ENCODE results near the gene CAPN14. TPM values are rescaled to one million over a fixed set of nuclear protein-coding genes. Genes with fewer than 3 reads are reported as not detected.
A peak's percentile ranks its signal among the peaks of the same experiment; 100 is the strongest.

CAPN14 gene
- total and polyA plus RNA-seq, 7 experiments from 2014 or later = 0.16 to 0.92 (median 0.59) TPM

DNA sequence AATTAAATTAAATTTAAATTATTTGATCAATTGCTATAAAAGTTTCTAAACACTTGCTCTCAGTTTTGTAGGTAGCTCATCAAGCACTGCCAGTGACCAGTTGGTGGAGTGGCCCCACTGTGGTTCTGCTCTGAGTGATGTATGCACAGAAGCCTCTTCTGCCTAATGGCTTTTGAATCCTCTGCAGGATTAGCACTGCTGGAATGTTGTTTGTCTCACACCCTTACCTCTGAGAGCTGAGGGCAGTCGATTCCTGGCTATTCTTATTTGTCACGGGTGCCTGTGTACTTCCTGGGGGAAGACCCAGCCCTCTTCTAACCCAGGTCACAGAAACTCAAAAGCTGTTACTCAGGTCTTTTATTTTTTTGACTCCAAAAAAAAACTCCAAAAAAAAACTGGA lies 9.5 kb downstream of the CAPN14 start:
- H3K4me1 ChIP-seq (ENCODE audit: control insufficient read depth in 2 of 2, insufficient read depth in 2 of 2, low read length in 2 of 2) = no peaks in the 10 kb centered on the region
- no peaks in the 10 kb centered on the region for H3K27me3 Mint-ChIP-seq
- no peaks in the 10 kb centered on the region for H3K9me3 ChIP-seq (ENCODE audit: control insufficient read depth in 2 of 3, low read length in 3 of 3)
- POLR2A ChIA-PET = interaction anchor here (0.7 kb wide), 1 partner anchor 44 kb away, joined by 6 read pairs; no protein-coding TSS in a partner anchor
- no peak overlapping the region for H3K4me3 Mint-ChIP-seq
- H3K27ac ChIP-seq (ENCODE audit: low read depth, low read length) = no peak overlapping the region
- H3K4me1 Mint-ChIP-seq = no peaks in the 10 kb centered on the region
- H3K36me3 ChIP-seq (ENCODE audit: control insufficient read depth in 2 of 3, insufficient read depth in 3 of 3, low read length in 3 of 3) = no peaks in the 10 kb centered on the region
- H3K9me3 Mint-ChIP-seq = no peaks in the 10 kb centered on the region
- H3K27me3 ChIP-seq (ENCODE audit: control insufficient read depth in 2 of 2, insufficient read depth in 2 of 2, low read length in 2 of 2) = no peaks in the 10 kb centered on the region
- CTCF ChIA-PET = no interaction called here
- H3K36me3 Mint-ChIP-seq = peaks cover 0 to 3% (median 0%) of the 10 kb centered on the region in 5 donors
- intact Hi-C loops (cut with micrococcal nuclease) = no loop called here
- DNase-seq (no peak), ATAC-seq (no peak)
- H3K27ac Mint-ChIP-seq = no peak overlapping the region
- no peak overlapping the region for H3K4me3 ChIP-seq (ENCODE audit: low read length)

DNA sequence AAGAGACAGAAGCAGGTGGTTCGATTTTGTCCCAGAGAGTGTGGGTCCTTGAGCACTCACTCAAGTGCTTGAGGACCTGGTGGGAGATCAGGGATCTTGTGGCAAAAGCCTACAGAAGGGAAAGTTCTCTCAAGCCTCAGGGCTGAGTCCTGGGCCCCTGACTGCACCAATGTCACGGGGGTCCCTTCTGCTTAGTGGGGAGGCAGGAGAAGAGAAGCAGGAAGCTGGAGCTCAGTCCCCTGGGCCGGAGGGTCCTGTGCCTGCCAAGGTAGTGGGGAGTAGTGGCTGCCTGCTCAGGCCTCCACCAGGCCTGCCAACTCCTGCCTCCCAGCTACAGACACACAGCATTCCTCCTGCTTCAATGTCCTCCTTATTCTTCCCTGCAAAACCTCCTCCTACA lies 11.7 kb downstream of the CAPN14 start:
- ChIA-PET CTCF (interaction anchor here (0.9 kb wide), 1 partner anchor 12 kb away, joined by 3 read pairs; no protein-coding TSS in a partner anchor), POLR2A (no interaction called here)
- Histone ChIP-seq H3K4me1 (ENCODE audit: control insufficient read depth in 2 of 2, insufficient read depth in 2 of 2, low read length in 2 of 2) (no peaks in the 10 kb centered on the region), H3K36me3 (ENCODE audit: control insufficient read depth in 2 of 3, insufficient read depth in 3 of 3, low read length in 3 of 3) (no peaks in the 10 kb centered on the region), H3K27me3 (ENCODE audit: control insufficient read depth in 2 of 2, insufficient read depth in 2 of 2, low read length in 2 of 2) (no peaks in the 10 kb centered on the region), H3K27ac (ENCODE audit: low read depth, low read length) (no peak overlapping the region), H3K4me3 (ENCODE audit: low read length) (no peak overlapping the region), H3K9me3 (ENCODE audit: control insufficient read depth in 2 of 3, low read length in 3 of 3) (no peaks in the 10 kb centered on the region)
- H3K27me3 Mint-ChIP-seq = no peaks in the 10 kb centered on the region
- ATAC-seq = no peak
- H3K4me3 Mint-ChIP-seq = no peak overlapping the region
- peak overlapping the region in 1 of 9 donors; percentile 23 for H3K27ac Mint-ChIP-seq
- H3K4me1 Mint-ChIP-seq = no peaks in the 10 kb centered on the region
- H3K36me3 Mint-ChIP-seq = peaks cover 0 to 6% (median 0%) of the 10 kb centered on the region in 5 donors
- H3K9me3 Mint-ChIP-seq = no peaks in the 10 kb centered on the region
- intact Hi-C loops (cut with micrococcal nuclease) = no loop called here
- no peak for DNase-seq

DNA sequence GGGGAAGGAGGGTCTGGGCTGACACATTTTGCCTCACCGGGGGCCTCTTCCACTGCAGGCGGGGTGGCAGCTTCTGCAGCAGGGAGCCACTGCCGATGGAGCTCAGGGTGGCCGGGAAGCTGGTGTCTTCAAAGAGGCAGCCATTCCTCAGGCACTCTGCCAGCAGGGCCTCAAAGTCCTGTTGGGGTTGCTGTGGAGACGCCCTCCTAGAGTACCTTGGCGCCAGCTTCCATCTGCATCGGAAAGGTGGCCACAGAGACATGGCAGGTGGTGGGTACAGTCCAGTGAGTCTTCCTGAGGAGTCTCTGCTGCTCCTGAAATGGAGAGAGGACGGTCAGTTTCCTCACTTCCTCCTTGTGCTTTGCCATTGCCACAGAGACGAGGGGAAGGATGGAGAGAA lies 12.1 kb downstream of the CAPN14 start:
- H3K27ac Mint-ChIP-seq = peak overlapping the region in 1 of 9 donors; percentile 23
- ChIA-PET CTCF (interaction anchor here (0.9 kb wide), 1 partner anchor 11 kb away, joined by 3 read pairs; no protein-coding TSS in a partner anchor), POLR2A (no interaction called here)
- no peaks in the 10 kb centered on the region for H3K36me3 ChIP-seq (ENCODE audit: control insufficient read depth in 2 of 3, insufficient read depth in 3 of 3, low read length in 3 of 3)
- peaks cover 0 to 6% (median 0%) of the 10 kb centered on the region in 5 donors for H3K36me3 Mint-ChIP-seq
- DNase-seq (no peak), ATAC-seq (no peak)
- no peaks in the 10 kb centered on the region for H3K4me1 ChIP-seq (ENCODE audit: control insufficient read depth in 2 of 2, insufficient read depth in 2 of 2, low read length in 2 of 2)
- H3K9me3 ChIP-seq (ENCODE audit: control insufficient read depth in 2 of 3, low read length in 3 of 3) = no peaks in the 10 kb centered on the region
- no peaks in the 10 kb centered on the region for H3K4me1 Mint-ChIP-seq
- intact Hi-C loops (cut with micrococcal nuclease) = no loop called here
- no peaks in the 10 kb centered on the region for H3K27me3 ChIP-seq (ENCODE audit: control insufficient read depth in 2 of 2, insufficient read depth in 2 of 2, low read length in 2 of 2)
- no peak overlapping the region for H3K4me3 ChIP-seq (ENCODE audit: low read length)
- H3K27ac ChIP-seq (ENCODE audit: low read depth, low read length) = no peak overlapping the region
- no peak overlapping the region for H3K4me3 Mint-ChIP-seq
- H3K27me3 Mint-ChIP-seq = no peaks in the 10 kb centered on the region
- H3K9me3 Mint-ChIP-seq = no peaks in the 10 kb centered on the region

DNA sequence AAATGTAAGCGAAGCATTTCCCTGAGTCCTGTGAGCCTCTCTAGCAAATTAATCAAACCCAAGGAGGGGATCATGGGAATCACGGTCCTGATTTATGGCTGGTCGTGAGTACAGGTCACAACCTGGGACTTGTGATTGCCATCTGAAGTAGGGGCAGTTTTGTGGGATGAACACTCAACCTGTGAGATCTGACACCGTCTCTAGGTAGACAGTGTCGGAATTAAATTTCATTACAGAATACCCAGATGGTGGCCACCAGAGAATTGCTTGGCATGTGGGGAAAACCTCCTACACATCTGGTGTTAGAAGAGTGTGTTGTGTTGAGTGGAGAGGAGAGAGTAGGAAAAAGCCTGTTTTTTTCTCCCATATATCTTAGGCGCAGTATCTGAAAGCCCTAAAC lies 12.5 kb downstream of the CAPN14 start:
- H3K27me3 ChIP-seq (ENCODE audit: control insufficient read depth in 2 of 2, insufficient read depth in 2 of 2, low read length in 2 of 2) = no peaks in the 10 kb centered on the region
- DNase-seq = no peak
- no peaks in the 10 kb centered on the region for H3K4me1 ChIP-seq (ENCODE audit: control insufficient read depth in 2 of 2, insufficient read depth in 2 of 2, low read length in 2 of 2)
- POLR2A ChIA-PET = no interaction called here
- no peak for ATAC-seq
- Mint-ChIP-seq H3K9me3 (no peaks in the 10 kb centered on the region), H3K27me3 (no peaks in the 10 kb centered on the region), H3K4me3 (no peak overlapping the region), H3K36me3 (peaks cover 0 to 6% (median 0%) of the 10 kb centered on the region in 5 donors), H3K27ac (no peak overlapping the region), H3K4me1 (no peaks in the 10 kb centered on the region)
- H3K36me3 ChIP-seq (ENCODE audit: control insufficient read depth in 2 of 3, insufficient read depth in 3 of 3, low read length in 3 of 3) = no peaks in the 10 kb centered on the region
- CTCF ChIA-PET = no interaction called here
- H3K4me3 ChIP-seq (ENCODE audit: low read length) = no peak overlapping the region
- intact Hi-C loops (cut with micrococcal nuclease) = no loop called here
- H3K9me3 ChIP-seq (ENCODE audit: control insufficient read depth in 2 of 3, low read length in 3 of 3) = no peaks in the 10 kb centered on the region
- no peak overlapping the region for H3K27ac ChIP-seq (ENCODE audit: low read depth, low read length)

DNA sequence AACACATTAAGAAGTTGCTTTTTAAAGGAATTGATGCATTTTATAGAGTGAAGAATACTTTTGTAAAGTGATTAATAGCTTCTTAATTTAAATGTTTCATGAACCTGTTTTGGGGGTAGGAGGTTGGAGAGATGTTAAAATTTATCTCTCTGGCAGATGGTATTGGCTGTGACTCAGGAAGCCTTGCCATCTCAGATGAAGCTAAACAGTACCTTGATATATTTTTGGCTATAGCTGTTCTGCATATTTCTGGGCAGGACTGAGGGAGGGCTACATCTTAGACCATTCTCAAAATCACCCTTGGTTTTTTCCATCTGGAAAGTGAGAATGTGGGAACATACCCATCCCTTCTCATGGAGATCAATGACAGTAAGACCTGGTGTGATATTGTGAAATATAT lies 13.4 kb downstream of the CAPN14 start:
- POLR2A ChIA-PET = no interaction called here

DNA sequence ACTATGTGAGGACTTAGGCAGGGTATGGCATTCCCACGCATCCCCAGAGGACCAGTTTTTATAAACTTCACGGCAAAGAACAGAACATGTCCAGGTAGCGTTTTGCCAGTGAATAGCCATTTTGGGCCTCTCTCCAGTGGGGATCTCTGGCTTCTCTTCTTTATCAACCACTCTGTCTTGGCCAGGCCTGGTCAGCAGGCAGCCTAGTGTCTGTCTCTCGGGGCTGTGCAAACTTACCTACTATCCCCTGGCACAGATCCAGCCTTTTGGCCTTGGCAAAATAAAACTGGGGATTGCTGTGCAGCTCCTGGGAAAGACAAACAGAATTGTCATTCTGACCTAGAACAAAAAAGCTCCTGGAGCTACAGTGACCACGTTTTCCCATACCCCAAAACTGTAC lies 14.5 kb downstream of the CAPN14 start:
- DNase-seq (no peak), ATAC-seq (no peak)
- no peak overlapping the region for H3K27ac ChIP-seq (ENCODE audit: low read depth, low read length)
- POLR2A ChIA-PET = no interaction called here
- H3K9me3 ChIP-seq (ENCODE audit: control insufficient read depth in 2 of 3, low read length in 3 of 3) = no peaks in the 10 kb centered on the region
- H3K36me3 ChIP-seq (ENCODE audit: control insufficient read depth in 2 of 3, insufficient read depth in 3 of 3, low read length in 3 of 3) = no peaks in the 10 kb centered on the region
- intact Hi-C loops (cut with micrococcal nuclease) = no loop called here
- H3K4me1 ChIP-seq (ENCODE audit: control insufficient read depth in 2 of 2, insufficient read depth in 2 of 2, low read length in 2 of 2) = no peaks in the 10 kb centered on the region
- no peaks in the 10 kb centered on the region for H3K27me3 ChIP-seq (ENCODE audit: control insufficient read depth in 2 of 2, insufficient read depth in 2 of 2, low read length in 2 of 2)
- CTCF ChIA-PET = no interaction called here
- no peak overlapping the region for H3K4me3 Mint-ChIP-seq
- H3K4me1 Mint-ChIP-seq = no peaks in the 10 kb centered on the region
- peaks cover 0 to 6% (median 0%) of the 10 kb centered on the region in 11 donors for H3K9me3 Mint-ChIP-seq
- no peak overlapping the region for H3K4me3 ChIP-seq (ENCODE audit: low read length)
- H3K27me3 Mint-ChIP-seq = peaks cover 0 to 2% (median 0%) of the 10 kb centered on the region in 5 donors
- peaks cover 0 to 12% (median 4%) of the 10 kb centered on the region in 5 donors for H3K36me3 Mint-ChIP-seq
- H3K27ac Mint-ChIP-seq = no peak overlapping the region

More for the DNA sequence above, 13.4 kb downstream of the CAPN14 start:
- Mint-ChIP-seq H3K36me3 (peaks cover 0 to 8% (median 2%) of the 10 kb centered on the region in 5 donors), H3K9me3 (peaks cover 0 to 2% (median 0%) of the 10 kb centered on the region in 11 donors), H3K27ac (no peak overlapping the region), H3K27me3 (no peaks in the 10 kb centered on the region), H3K4me3 (no peak overlapping the region), H3K4me1 (no peaks in the 10 kb centered on the region)
- H3K36me3 ChIP-seq (ENCODE audit: control insufficient read depth in 2 of 3, insufficient read depth in 3 of 3, low read length in 3 of 3) = no peaks in the 10 kb centered on the region
- no peaks in the 10 kb centered on the region for H3K9me3 ChIP-seq (ENCODE audit: control insufficient read depth in 2 of 3, low read length in 3 of 3)
- CTCF ChIA-PET = no interaction called here
- no peak overlapping the region for H3K27ac ChIP-seq (ENCODE audit: low read depth, low read length)
- ATAC-seq (no peak), DNase-seq (no peak)
- no peaks in the 10 kb centered on the region for H3K4me1 ChIP-seq (ENCODE audit: control insufficient read depth in 2 of 2, insufficient read depth in 2 of 2, low read length in 2 of 2)
- no peaks in the 10 kb centered on the region for H3K27me3 ChIP-seq (ENCODE audit: control insufficient read depth in 2 of 2, insufficient read depth in 2 of 2, low read length in 2 of 2)
- intact Hi-C loops (cut with micrococcal nuclease) = no loop called here
- no peak overlapping the region for H3K4me3 ChIP-seq (ENCODE audit: low read length)

DNA sequence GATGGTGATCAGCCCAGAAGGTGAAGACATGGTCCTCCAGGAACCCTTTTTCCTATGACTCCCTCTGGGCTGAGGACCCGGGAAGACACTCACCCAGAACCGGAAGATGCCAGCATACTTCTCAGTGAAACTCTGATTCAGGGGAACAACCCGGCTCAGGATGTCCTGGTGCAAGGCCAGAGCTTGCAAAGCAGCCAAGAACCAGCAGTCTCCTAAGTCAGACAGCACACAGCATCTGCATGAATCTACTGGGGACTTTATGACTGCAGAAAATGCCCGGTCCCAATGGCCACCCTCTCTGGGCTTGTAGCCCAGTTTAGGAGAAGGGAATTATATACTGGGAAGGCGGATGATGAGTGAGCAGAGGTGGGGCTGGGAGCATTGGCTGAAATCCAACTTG lies 15.3 kb downstream of the CAPN14 start:
- H3K36me3 Mint-ChIP-seq = peaks cover 0 to 12% (median 4%) of the 10 kb centered on the region in 5 donors
- CTCF ChIA-PET = no interaction called here
- H3K27ac Mint-ChIP-seq = no peak overlapping the region
- intact Hi-C loops (cut with micrococcal nuclease) = no loop called here
- no peaks in the 10 kb centered on the region for H3K4me1 Mint-ChIP-seq
- Histone ChIP-seq H3K27me3 (ENCODE audit: control insufficient read depth in 2 of 2, insufficient read depth in 2 of 2, low read length in 2 of 2) (no peaks in the 10 kb centered on the region), H3K4me1 (ENCODE audit: control insufficient read depth in 2 of 2, insufficient read depth in 2 of 2, low read length in 2 of 2) (no peaks in the 10 kb centered on the region), H3K27ac (ENCODE audit: low read depth, low read length) (no peak overlapping the region), H3K9me3 (ENCODE audit: control insufficient read depth in 2 of 3, low read length in 3 of 3) (no peaks in the 10 kb centered on the region), H3K4me3 (ENCODE audit: low read length) (no peak overlapping the region), H3K36me3 (ENCODE audit: control insufficient read depth in 2 of 3, insufficient read depth in 3 of 3, low read length in 3 of 3) (no peaks in the 10 kb centered on the region)
- H3K9me3 Mint-ChIP-seq = peaks cover 0 to 6% (median 0%) of the 10 kb centered on the region in 11 donors
- POLR2A ChIA-PET = no interaction called here
- peaks cover 0 to 2% (median 0%) of the 10 kb centered on the region in 5 donors for H3K27me3 Mint-ChIP-seq
- no peak for DNase-seq
- ATAC-seq = no peak
- H3K4me3 Mint-ChIP-seq = no peak overlapping the region

Data from naive thymus-derived CD4-positive, alpha-beta T cell (primary cell).